WTC11 (cell line): Measurements from ENCODE around the gene DNAJB8.

Source experiments
- TEAD1 ChIP-seq: sonication (generic); formaldehyde crosslinking; IDR thresholded peaks from 2 replicates; pipeline ENCODE4 v1.8.0; 2022; ENCODE audit warnings: mild to moderate bottlenecking, missing genetic modification reagents
- TF ChIP-seq, protein P1 (sequence below): fragments of 200-600 bp; IDR thresholded peaks from 2 replicates; pipeline ENCODE4 v1.8.0; 2022; ENCODE audit warnings: antibody characterized with exemption

- TF ChIP-seq, protein P1, sequence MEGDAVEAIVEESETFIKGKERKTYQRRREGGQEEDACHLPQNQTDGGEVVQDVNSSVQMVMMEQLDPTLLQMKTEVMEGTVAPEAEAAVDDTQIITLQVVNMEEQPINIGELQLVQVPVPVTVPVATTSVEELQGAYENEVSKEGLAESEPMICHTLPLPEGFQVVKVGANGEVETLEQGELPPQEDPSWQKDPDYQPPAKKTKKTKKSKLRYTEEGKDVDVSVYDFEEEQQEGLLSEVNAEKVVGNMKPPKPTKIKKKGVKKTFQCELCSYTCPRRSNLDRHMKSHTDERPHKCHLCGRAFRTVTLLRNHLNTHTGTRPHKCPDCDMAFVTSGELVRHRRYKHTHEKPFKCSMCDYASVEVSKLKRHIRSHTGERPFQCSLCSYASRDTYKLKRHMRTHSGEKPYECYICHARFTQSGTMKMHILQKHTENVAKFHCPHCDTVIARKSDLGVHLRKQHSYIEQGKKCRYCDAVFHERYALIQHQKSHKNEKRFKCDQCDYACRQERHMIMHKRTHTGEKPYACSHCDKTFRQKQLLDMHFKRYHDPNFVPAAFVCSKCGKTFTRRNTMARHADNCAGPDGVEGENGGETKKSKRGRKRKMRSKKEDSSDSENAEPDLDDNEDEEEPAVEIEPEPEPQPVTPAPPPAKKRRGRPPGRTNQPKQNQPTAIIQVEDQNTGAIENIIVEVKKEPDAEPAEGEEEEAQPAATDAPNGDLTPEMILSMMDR = no peak
- TF ChIP-seq TEAD1 (CRISPR knock-in tag) = no peak
Measured at GRCh38 chr3:128480717-128481437, 14.2 kb upstream of the DNAJB8 start.
